SK-N-SH (cell line): ENCODE data around the gene PKM. TPM values are rescaled to one million over a fixed set of nuclear protein-coding genes. Genes with fewer than 3 reads are reported as not detected.
A peak's percentile ranks its signal among the peaks of the same experiment; 100 is the strongest.

Experiments
- CTCF ChIA-PET: fragments of 300-600, 350-600 bp; formaldehyde crosslinking; extraction: SDS; loops from one replicate; lab custom pipeline; 2021; lab: Yijun Ruan, JAX
- POLR2A ChIA-PET: fragments of 350-600 bp; sonication (Branson Sonifier 250); formaldehyde crosslinking; extraction: SDS; loops from one replicate; lab custom pipeline; 2020; ENCODE audit warnings: antibody characterized with exemption, inconsistent platforms; lab: Yijun Ruan, JAX
- DNase-seq: peaks from one replicate; pipeline ENCODE4 v3.0.0; 2012
- H2AFZ ChIP-seq: fragments of 200-600 bp; sonication (generic); 2 replicates; pipeline ENCODE4 v1.8.1; 2016; ENCODE audit warnings: antibody characterized with exemption, mild to moderate bottlenecking, low read depth
- H3F3A ChIP-seq: fragments of 200-600 bp; sonication (generic); replicated peaks from 2 replicates; pipeline ENCODE3; 2016; ENCODE audit warnings: antibody characterized with exemption, mild to moderate bottlenecking; ENCODE audit not compliant: insufficient read depth
- H3K27ac ChIP-seq, 2 experiments: fragments of 200-500 bp in 1 of 2; fragments of 200-600 bp in 1 of 2; sonication (Bioruptor generic) in 1 of 2; sonication (generic), shearing (Covaris generic) in 1 of 2; 2 replicates each; pipeline versions ENCODE4 v1.5.1 to v1.6.1; 2014 to 2016; ENCODE audit warnings: low read depth in 2 of 2, inconsistent platforms in 1 of 2, low read length in 1 of 2, mild to moderate bottlenecking in 1 of 2, mixed read lengths in 1 of 2
- H3K27me3 ChIP-seq: fragments of 200-600 bp; sonication (generic), shearing (Covaris generic); 2 replicates; pipeline ENCODE4 v1.6.1; 2016; ENCODE audit warnings: mixed run types; ENCODE audit not compliant: insufficient read depth
- H3K36me3 ChIP-seq, 2 experiments: fragments of 200-500 bp in 1 of 2; fragments of 200-600 bp in 1 of 2; sonication (Bioruptor generic) in 1 of 2; sonication (generic) in 1 of 2; replicated peaks in 1 of 2; 2 replicates each; pipeline versions ENCODE3 to v1.5.1; 2014 to 2016; ENCODE audit warnings: low read length in 1 of 2, mild to moderate bottlenecking in 1 of 2; ENCODE audit not compliant: insufficient read depth in 2 of 2, control insufficient read depth in 1 of 2
- H3K4me1 ChIP-seq, 2 experiments: fragments of 200-500 bp in 1 of 2; fragments of 200-600 bp in 1 of 2; sonication (Bioruptor generic) in 1 of 2; sonication (generic), shearing (Covaris generic) in 1 of 2; 2 replicates each; pipeline versions ENCODE4 v1.5.1 to v1.6.1; 2014 to 2016; ENCODE audit warnings: low read depth in 1 of 2, low read length in 1 of 2, mixed run types in 1 of 2; ENCODE audit not compliant: insufficient read depth in 2 of 2, control insufficient read depth in 1 of 2
- H3K4me2 ChIP-seq: fragments of 200-600 bp; sonication (generic), shearing (Covaris generic); 2 replicates; pipeline ENCODE4 v1.6.1; 2017; ENCODE audit warnings: mixed run types
- H3K4me3 ChIP-seq, 2 experiments: fragments of 200-500 bp in 1 of 2; fragments of 200-600 bp in 1 of 2; sonication (Bioruptor generic) in 1 of 2; sonication (generic), shearing (Covaris generic) in 1 of 2; 2 replicates each; pipeline versions ENCODE4 v1.5.1 to v1.8.1; 2014 to 2016; ENCODE audit warnings: low read depth in 2 of 2, inconsistent platforms in 1 of 2, low read length in 1 of 2, mild to moderate bottlenecking in 1 of 2, mixed read lengths in 1 of 2, moderate library complexity in 1 of 2
- H3K79me2 ChIP-seq: fragments of 200-600 bp; sonication (generic); 2 replicates; pipeline ENCODE4 v1.8.1; 2017; ENCODE audit warnings: mild to moderate bottlenecking; ENCODE audit not compliant: insufficient read depth
- H3K9ac ChIP-seq: fragments of 200-600 bp; sonication (generic); 2 replicates; pipeline ENCODE4 v1.6.1; 2017; ENCODE audit warnings: mixed run types
- H3K9me2 ChIP-seq: fragments of 200-600 bp; sonication (generic); 2 replicates; pipeline ENCODE4 v1.6.1; 2017; ENCODE audit warnings: mixed run types
- H3K9me3 ChIP-seq: fragments of 200-600 bp; sonication (generic); 2 replicates; pipeline ENCODE4 v1.6.1; 2017; ENCODE audit warnings: mixed run types, mild to moderate bottlenecking, moderate library complexity
- H4K20me1 ChIP-seq: fragments of 200-600 bp; sonication (generic); 2 replicates; pipeline ENCODE4 v1.6.1; 2017; ENCODE audit warnings: mild to moderate bottlenecking, mixed run types; ENCODE audit not compliant: insufficient read depth
- CHD2 ChIP-seq: fragments of 150-350 bp; IDR thresholded peaks from 2 replicates; pipeline ENCODE4 v1.6.1; 2018; ENCODE audit warnings: low read length; ENCODE audit not compliant: partially characterized antibody
- EP300 ChIP-seq, 2 experiments: IDR thresholded peaks; 2 replicates each; pipeline versions ENCODE4 v1.4.0 to v1.6.1; 2012; ENCODE audit warnings: borderline replicate concordance in 1 of 2, low read depth in 1 of 2, low read length in 1 of 2
- NFIC ChIP-seq: IDR thresholded peaks from 2 replicates; pipeline ENCODE4 v1.4.0; 2012; ENCODE audit warnings: borderline replicate concordance
- POLR2AphosphoS5 ChIP-seq: IDR thresholded peaks from 2 replicates; pipeline ENCODE4 v1.6.1; 2012; ENCODE audit warnings: low read depth, low read length
- RFX5 ChIP-seq: IDR thresholded peaks from 2 replicates; pipeline ENCODE4 v1.6.1; 2012; ENCODE audit warnings: mild to moderate bottlenecking, improper control_type of control experiment, low read length
- RXRA ChIP-seq: IDR thresholded peaks from 2 replicates; pipeline ENCODE4 v1.4.0; 2012; ENCODE audit warnings: low read depth, mild to moderate bottlenecking, borderline replicate concordance
- TAF1 ChIP-seq: IDR thresholded peaks from 2 replicates; pipeline ENCODE4 v1.6.1; 2012; ENCODE audit warnings: low read depth, mild to moderate bottlenecking, low read length, moderate library complexity, borderline replicate concordance
- TEAD4 ChIP-seq: IDR thresholded peaks from 2 replicates; pipeline ENCODE4 v1.4.0; 2012; ENCODE audit warnings: mild to moderate bottlenecking, borderline replicate concordance; ENCODE audit not compliant: insufficient read depth
- WGBS: methylation state at CpG from one replicate; pipeline ENCODE4 v1.1.6; 2017; ENCODE audit warnings: low lambda C conversion rate; 5-methylcytosine and 5-hydroxymethylcytosine counted together
- polyA plus RNA-seq, 3 experiments: library from polyadenylated mRNA; depleted of rRNA; stranded (reverse); fragments of >200 nt; gene quantifications; 2 replicates each; pipeline ENCODE4 v1.2.3, GENCODE V29; 2012
- TF ChIP-seq, protein P1 (sequence below): fragments of 150-350 bp; IDR thresholded peaks from 2 replicates; pipeline ENCODE4 v1.6.1; 2017; ENCODE audit warnings: antibody characterized with exemption, low read length, low read depth, borderline replicate concordance
- TF ChIP-seq, protein P2 (sequence below): fragments of 150-350 bp; IDR thresholded peaks from 2 replicates; pipeline ENCODE4 v1.6.1; 2016; ENCODE audit warnings: mild to moderate bottlenecking, low read depth, low read length
- TF ChIP-seq, protein P3 (sequence below): IDR thresholded peaks from 2 replicates; pipeline ENCODE4 v1.6.1; 2012; ENCODE audit warnings: mild to moderate bottlenecking, low read depth, low read length, moderate library complexity

The PKM gene
- polyA plus RNA-seq, 1 of the 3 experiments (the other 2 are of a cell fraction), result 1,453 TPM

DNA sequence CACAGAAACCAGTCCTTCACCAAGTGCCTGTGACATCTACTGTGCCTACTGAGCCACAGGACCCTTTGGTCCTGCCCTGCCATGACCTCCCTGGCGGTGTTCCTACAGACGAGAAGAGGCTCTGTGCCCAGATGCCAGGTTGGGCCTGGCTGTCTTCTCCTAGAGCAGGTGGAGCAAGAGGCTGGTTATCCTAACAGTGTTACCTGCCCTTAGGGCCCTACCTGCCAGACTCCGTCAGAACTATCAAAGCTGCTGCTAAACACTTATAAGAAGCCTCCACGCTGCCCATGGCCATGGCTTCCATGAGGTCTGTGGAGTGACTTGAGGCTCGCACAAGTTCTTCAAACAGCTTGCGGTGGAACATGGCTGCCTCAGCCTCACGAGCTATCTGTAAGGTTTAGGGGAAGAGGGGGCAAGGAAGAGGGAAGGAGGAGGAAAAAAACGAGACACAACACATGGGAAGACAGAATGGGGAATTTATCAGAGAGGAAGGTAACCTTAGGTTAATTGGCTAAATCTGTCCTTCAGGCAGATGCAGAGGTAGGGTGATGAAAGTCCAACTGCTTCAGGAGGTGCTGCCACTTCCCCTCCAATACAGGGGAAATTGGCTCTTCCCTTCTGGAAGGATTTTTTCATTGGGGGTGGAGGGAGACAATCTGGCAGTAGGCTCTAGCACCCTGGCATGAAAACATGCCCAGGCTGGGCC is 28.0 kb downstream of the PKM start (continued):
- TF ChIP-seq, protein P1, sequence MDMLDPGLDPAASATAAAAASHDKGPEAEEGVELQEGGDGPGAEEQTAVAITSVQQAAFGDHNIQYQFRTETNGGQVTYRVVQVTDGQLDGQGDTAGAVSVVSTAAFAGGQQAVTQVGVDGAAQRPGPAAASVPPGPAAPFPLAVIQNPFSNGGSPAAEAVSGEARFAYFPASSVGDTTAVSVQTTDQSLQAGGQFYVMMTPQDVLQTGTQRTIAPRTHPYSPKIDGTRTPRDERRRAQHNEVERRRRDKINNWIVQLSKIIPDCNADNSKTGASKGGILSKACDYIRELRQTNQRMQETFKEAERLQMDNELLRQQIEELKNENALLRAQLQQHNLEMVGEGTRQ, result no peak
- TF ChIP-seq TEAD4 (no peak), NFIC (no peak), RFX5 (no peak), CHD2 (no peak)

DNA sequence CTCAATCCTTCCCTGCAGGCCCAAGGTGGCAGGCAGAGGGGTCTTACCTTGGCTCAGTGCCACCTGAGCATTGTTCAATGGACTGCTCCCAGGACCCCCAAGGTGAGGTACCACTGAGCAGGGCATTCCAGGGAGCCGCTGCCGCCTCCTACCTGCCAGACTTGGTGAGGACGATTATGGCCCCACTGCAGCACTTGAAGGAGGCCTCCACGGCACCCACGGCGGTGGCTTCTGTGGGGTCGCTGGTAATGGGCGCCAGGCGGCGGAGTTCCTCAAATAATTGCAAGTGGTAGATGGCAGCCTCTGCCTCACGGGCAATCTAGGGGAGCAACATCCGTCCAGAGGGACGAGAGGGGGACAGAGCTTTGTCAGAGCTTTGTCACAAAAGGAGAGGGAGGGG is 28.7 kb downstream of the PKM start:
- H3K4me3 ChIP-seq, result no peak overlapping the region
- no peaks in the 10 kb centered on the region for H3K9me2 ChIP-seq
- H4K20me1 ChIP-seq, result peaks cover 94% of the 10 kb centered on the region
- CTCF ChIA-PET, result interaction anchor here (1.7 kb wide), 1 partner anchor 458 kb away, joined by 4 read pairs; no protein-coding TSS in a partner anchor
- no peak overlapping the region for H3K9ac ChIP-seq
- DNase-seq, result no peak
- H3K36me3 ChIP-seq, result peaks cover 87 to 90% of the 10 kb centered on the region in 2 experiments
- H3K4me2 ChIP-seq, result no peak overlapping the region
- H3K79me2 ChIP-seq, result peaks cover 32% of the 10 kb centered on the region
- peak overlapping the region; percentile 66 to 94; a peak in 2 of 4 replicates for H3K27ac ChIP-seq
- WGBS, result 96% methylated on average over 11 of the region's 13 CpGs
- no peaks in the 10 kb centered on the region for H3K9me3 ChIP-seq
- H2AFZ ChIP-seq, result no peak overlapping the region
- TF ChIP-seq, protein P2, sequence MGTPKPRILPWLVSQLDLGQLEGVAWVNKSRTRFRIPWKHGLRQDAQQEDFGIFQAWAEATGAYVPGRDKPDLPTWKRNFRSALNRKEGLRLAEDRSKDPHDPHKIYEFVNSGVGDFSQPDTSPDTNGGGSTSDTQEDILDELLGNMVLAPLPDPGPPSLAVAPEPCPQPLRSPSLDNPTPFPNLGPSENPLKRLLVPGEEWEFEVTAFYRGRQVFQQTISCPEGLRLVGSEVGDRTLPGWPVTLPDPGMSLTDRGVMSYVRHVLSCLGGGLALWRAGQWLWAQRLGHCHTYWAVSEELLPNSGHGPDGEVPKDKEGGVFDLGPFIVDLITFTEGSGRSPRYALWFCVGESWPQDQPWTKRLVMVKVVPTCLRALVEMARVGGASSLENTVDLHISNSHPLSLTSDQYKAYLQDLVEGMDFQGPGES, result no peak
- TF ChIP-seq POLR2AphosphoS5, result 0 out of 2 replicates have a peak, but pooled peaks have one; percentile 2
- POLR2A ChIA-PET, result interaction anchor here (1.3 to 1.6 kb wide), 3 partner anchors 17 to 28 kb away, joined by 3 to 15 read pairs (median 6); partner anchors contain the start of gene PKM
- peaks cover 87% of the 10 kb centered on the region for H3F3A ChIP-seq
- no peaks in the 10 kb centered on the region for H3K27me3 ChIP-seq
- H3K4me1 ChIP-seq, result peaks cover 35 to 37% of the 10 kb centered on the region in 2 experiments

DNA sequence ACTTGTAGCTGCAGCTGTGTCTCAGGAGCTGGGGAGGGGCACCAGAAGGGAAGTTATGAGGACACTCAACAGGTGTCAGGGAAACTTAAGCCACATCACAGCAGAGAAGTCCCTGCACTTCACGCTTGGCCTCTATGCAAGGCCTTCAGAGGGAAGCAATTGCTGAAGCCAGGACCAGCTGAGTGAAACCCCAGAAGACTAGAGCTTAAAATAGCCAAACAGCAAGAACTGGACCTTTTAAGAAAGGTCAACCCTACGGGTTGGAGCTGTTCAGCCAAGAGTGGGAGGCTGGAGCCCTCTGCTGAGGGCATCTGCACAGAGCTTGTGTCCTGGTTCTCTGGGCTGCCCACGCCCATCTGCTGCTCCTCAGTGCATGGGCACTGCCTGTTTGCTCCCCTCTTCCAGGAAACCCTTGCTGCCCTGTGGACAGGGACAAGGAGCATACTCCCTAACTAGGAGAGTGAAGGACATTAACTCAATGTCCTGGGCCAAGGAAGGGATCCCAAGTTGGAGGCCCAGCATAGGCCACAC is 29.5 kb downstream of the PKM start:
- Histone ChIP-seq H3K27me3 (no peaks in the 10 kb centered on the region), H3K9me3 (no peaks in the 10 kb centered on the region), H3K4me3 (no peak overlapping the region), H3F3A (peaks cover 90% of the 10 kb centered on the region), H3K4me2 (no peak overlapping the region), H3K9ac (no peak overlapping the region), H3K27ac (peak overlapping the region; percentile 34 to 66; a peak in 2 of 4 replicates), H3K79me2 (peaks cover 25% of the 10 kb centered on the region), H3K36me3 (peaks cover 79 to 82% of the 10 kb centered on the region in 2 experiments), H2AFZ (no peak overlapping the region), H3K4me1 (peaks cover 35 to 37% of the 10 kb centered on the region in 2 experiments), H4K20me1 (peaks cover 86% of the 10 kb centered on the region), H3K9me2 (no peaks in the 10 kb centered on the region)
- TF ChIP-seq, protein P3, sequence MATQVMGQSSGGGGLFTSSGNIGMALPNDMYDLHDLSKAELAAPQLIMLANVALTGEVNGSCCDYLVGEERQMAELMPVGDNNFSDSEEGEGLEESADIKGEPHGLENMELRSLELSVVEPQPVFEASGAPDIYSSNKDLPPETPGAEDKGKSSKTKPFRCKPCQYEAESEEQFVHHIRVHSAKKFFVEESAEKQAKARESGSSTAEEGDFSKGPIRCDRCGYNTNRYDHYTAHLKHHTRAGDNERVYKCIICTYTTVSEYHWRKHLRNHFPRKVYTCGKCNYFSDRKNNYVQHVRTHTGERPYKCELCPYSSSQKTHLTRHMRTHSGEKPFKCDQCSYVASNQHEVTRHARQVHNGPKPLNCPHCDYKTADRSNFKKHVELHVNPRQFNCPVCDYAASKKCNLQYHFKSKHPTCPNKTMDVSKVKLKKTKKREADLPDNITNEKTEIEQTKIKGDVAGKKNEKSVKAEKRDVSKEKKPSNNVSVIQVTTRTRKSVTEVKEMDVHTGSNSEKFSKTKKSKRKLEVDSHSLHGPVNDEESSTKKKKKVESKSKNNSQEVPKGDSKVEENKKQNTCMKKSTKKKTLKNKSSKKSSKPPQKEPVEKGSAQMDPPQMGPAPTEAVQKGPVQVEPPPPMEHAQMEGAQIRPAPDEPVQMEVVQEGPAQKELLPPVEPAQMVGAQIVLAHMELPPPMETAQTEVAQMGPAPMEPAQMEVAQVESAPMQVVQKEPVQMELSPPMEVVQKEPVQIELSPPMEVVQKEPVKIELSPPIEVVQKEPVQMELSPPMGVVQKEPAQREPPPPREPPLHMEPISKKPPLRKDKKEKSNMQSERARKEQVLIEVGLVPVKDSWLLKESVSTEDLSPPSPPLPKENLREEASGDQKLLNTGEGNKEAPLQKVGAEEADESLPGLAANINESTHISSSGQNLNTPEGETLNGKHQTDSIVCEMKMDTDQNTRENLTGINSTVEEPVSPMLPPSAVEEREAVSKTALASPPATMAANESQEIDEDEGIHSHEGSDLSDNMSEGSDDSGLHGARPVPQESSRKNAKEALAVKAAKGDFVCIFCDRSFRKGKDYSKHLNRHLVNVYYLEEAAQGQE, result no peak
- TF ChIP-seq POLR2AphosphoS5, result 0 out of 2 replicates have a peak, but pooled peaks have one; percentile 18
- no peak for TF ChIP-seq RXRA
- TF ChIP-seq EP300 (IDR thresholded peaks at IDR 0.05; ENCODE audit: borderline replicate concordance in 1 of 2, low read depth in 1 of 2, low read length in 1 of 2), result no peak
- no peak for TF ChIP-seq TAF1
- TF ChIP-seq CHD2, result no peak
- POLR2A ChIA-PET, result no interaction called here
- 90% methylated on average over 2 of the region's 3 CpGs for WGBS
- CTCF ChIA-PET, result interaction anchor here (0.7 to 5.5 kb wide), 3 partner anchors 19 to 26 kb away, joined by 3 to 35 read pairs (median 3); no protein-coding TSS in a partner anchor
- no peak for DNase-seq
